ENCODE data around the gene TPRG1L. TPM values are rescaled to one million over a fixed set of nuclear protein-coding genes. Genes with fewer than 3 reads are reported as not detected.
A peak's percentile ranks its signal among the peaks of the same experiment; 100 is the strongest.

The TPRG1L gene
- total and polyA plus RNA-seq, 2 of the 4 experiments (the other 2 are of a cell fraction), result 25.3 to 39.5 TPM

- Histone ChIP-seq H3K9me3 (ENCODE audit: control insufficient read depth, insufficient read depth, low read length) (no peaks in the 10 kb centered on the region), H3K79me1 (ENCODE audit: low read depth in 1 of 2, low read length in 2 of 2) (no peaks in the 10 kb centered on the region), H2AK5ac (ENCODE audit: low read depth, low read length) (no peak overlapping the region), H3K9ac (ENCODE audit: low read depth, low read length) (no peak overlapping the region), H3K4me3 (ENCODE audit: insufficient read depth, low read depth, low read length) (no peak overlapping the region), H3K4me1 (ENCODE audit: control insufficient read depth, insufficient read depth, low read length) (no peaks in the 10 kb centered on the region), H2AK9ac (replicated peaks; ENCODE audit: low read depth, low read length, poor library complexity) (no peak overlapping the region), H4K91ac (ENCODE audit: insufficient read depth, low read depth, low read length) (no peak overlapping the region), H2BK5ac (ENCODE audit: low read depth, low read length, poor library complexity, severe bottlenecking) (no peak overlapping the region), H2BK20ac (ENCODE audit: low read depth, low read length) (no peak overlapping the region), H4K5ac (ENCODE audit: low read depth, low read length) (no peak overlapping the region), H3K14ac (replicated peaks; ENCODE audit: low read depth, low read length) (no peak overlapping the region), H3K4ac (ENCODE audit: low read depth, low read length) (no peak overlapping the region), H3K9me1 (ENCODE audit: insufficient read depth, low read length) (no peaks in the 10 kb centered on the region), H3K23ac (ENCODE audit: low read depth, low read length) (no peak overlapping the region), H3K27me3 (ENCODE audit: control insufficient read depth, insufficient read depth, low read length) (peaks cover 13% of the 10 kb centered on the region; the same call in 1 of the 2 replicates), H4K8ac (ENCODE audit: low read depth in 2 of 2, low read length in 2 of 2) (no peak overlapping the region), H3K4me2 (ENCODE audit: low read depth, low read length) (no peak overlapping the region), H3K27ac (ENCODE audit: insufficient read depth, low read length) (no peak overlapping the region), H2BK120ac (ENCODE audit: low read depth, low read length) (no peak overlapping the region), H2AFZ (replicated peaks; ENCODE audit: low read length, poor library complexity) (peak overlapping the region; percentile 6), H3K36me3 (ENCODE audit: control insufficient read depth, insufficient read depth, low read length) (no peaks in the 10 kb centered on the region), H2BK15ac (ENCODE audit: low read depth, low read length) (no peak overlapping the region), H3K56ac (ENCODE audit: extremely low read depth, insufficient read depth, low read length) (no peak overlapping the region), H4K20me1 (ENCODE audit: insufficient read depth, low read length) (no peaks in the 10 kb centered on the region), H3K18ac (ENCODE audit: low read depth, low read length) (no peak overlapping the region)
- no peak for TF ChIP-seq POLR2A (IDR thresholded peaks at IDR 0.05; ENCODE audit: low read depth, low read length)
- TF ChIP-seq MAZ (IDR thresholded peaks at IDR 0.05; ENCODE audit: borderline replicate concordance, low read depth, low read length), result no peak
- TF ChIP-seq RCOR1 (IDR thresholded peaks at IDR 0.05; ENCODE audit: insufficient replicate concordance, low read length), result no peak
- TF ChIP-seq CTCF (conservative IDR thresholded peaks at IDR 0.05; ENCODE audit: low read depth, low read length), result no peak
- TF ChIP-seq, protein P1, sequence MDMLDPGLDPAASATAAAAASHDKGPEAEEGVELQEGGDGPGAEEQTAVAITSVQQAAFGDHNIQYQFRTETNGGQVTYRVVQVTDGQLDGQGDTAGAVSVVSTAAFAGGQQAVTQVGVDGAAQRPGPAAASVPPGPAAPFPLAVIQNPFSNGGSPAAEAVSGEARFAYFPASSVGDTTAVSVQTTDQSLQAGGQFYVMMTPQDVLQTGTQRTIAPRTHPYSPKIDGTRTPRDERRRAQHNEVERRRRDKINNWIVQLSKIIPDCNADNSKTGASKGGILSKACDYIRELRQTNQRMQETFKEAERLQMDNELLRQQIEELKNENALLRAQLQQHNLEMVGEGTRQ (IDR thresholded peaks at IDR 0.05; ENCODE audit: low read depth, low read length), result no peak
- no peak for TF ChIP-seq CEBPB (IDR thresholded peaks at IDR 0.05; ENCODE audit: low read depth, low read length)
- no peak for TF ChIP-seq RAD21 (IDR thresholded peaks at IDR 0.05; ENCODE audit: low read length)
- no peak for TF ChIP-seq MXI1 (IDR thresholded peaks at IDR 0.05; ENCODE audit: borderline replicate concordance, low read depth, low read length)
- TF ChIP-seq NFE2L2 (IDR thresholded peaks at IDR 0.05; ENCODE audit: low read depth, low read length), result no peak
- in situ Hi-C loops (cut with MboI; ENCODE audit: low sequenced_read_pairs), result no loop called here
- ChIA-PET POLR2A (ENCODE audit: unreplicated experiment) (no interaction called here), CTCF (no interaction called here)
- BruUV-seq (replicated peaks), result no TSS peak
- ATAC-seq (ENCODE audit: low read depth) (no peak), DNase-seq (no peak)
- dilution Hi-C loops (cut with HindIII; ENCODE audit: low sequenced_read_pairs, unreplicated experiment), result no loop called here
- WGBS, 2 experiments (ENCODE audit: extremely low coverage in 2 of 2, insufficient read length in 1 of 2), result 69% methylated on average over 11 of the region's 22 CpGs; no CpG with 5 or more reads in 1 of the 2 experiments
- intact Hi-C loops (cut with micrococcal nuclease), result no loop called here
Measured at GRCh38 chr1:3676581-3677470, 52.0 kb downstream of the TPRG1L start.

Measured in IMR-90 (cell line).